Subcutaneous abdominal adipose tissue (tissue), 5 donors: ENCODE data around the gene ASS1.

Source experiments
- H3K27ac ChIP-seq: one replicate; pipeline ENCODE4 v1.7.0; 2013; ENCODE audit warnings: low read depth, mild to moderate bottlenecking, inconsistent platforms, low read length, moderate library complexity
- H3K27me3 ChIP-seq, 5 donors: one replicate each; pipeline ENCODE4 v1.7.0; 2013; ENCODE audit warnings: low read length in 5 of 5, inconsistent platforms in 1 of 5; ENCODE audit not compliant: control insufficient read depth in 5 of 5, insufficient read depth in 4 of 5
- H3K36me3 ChIP-seq, 5 donors: one replicate each; pipeline ENCODE4 v1.7.0; 2013; ENCODE audit warnings: low read length in 5 of 5; ENCODE audit not compliant: control insufficient read depth in 5 of 5, insufficient read depth in 5 of 5
- H3K4me1 ChIP-seq, 5 donors: one replicate each; pipeline ENCODE4 v1.7.0; 2013; ENCODE audit warnings: low read length in 5 of 5, mild to moderate bottlenecking in 3 of 5, moderate library complexity in 1 of 5; ENCODE audit not compliant: control insufficient read depth in 5 of 5, insufficient read depth in 5 of 5
- H3K4me3 ChIP-seq, 5 donors: one replicate each; pipeline ENCODE4 v1.7.0; 2013; ENCODE audit warnings: low read length in 5 of 5, low read depth in 1 of 5
- H3K9ac ChIP-seq, 5 donors: one replicate each; pipeline ENCODE4 v1.7.0; 2013; ENCODE audit warnings: low read length in 5 of 5, mild to moderate bottlenecking in 4 of 5, moderate library complexity in 3 of 5
- H3K9me3 ChIP-seq, 5 donors: one replicate each; pipeline ENCODE4 v1.7.0; 2013; ENCODE audit warnings: low read length in 5 of 5; ENCODE audit not compliant: control insufficient read depth in 5 of 5
- donor health status: healthy.
- donor health status: healthy.
- donor health status: healthy.
- donor health status: healthy.
- donor health status: healthy.

The ASS1 gene

DNA sequence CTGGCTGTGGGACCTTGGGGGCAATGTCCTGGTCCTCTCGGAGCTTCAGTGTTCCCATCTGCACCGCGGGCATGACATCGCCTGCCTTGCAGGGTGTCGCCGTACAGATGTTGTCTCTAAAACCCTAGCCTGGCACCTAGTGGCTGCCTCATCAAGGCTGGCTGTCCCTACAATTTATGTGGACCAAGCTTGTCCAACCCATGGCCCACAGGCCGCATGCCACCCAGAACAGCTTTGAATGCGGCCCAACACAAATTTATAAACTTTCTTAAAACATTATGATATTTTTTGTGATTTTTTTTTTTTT is 18.3 kb upstream of the ASS1 start:
- no peak overlapping the region for H3K27ac ChIP-seq
- H3K4me3 ChIP-seq: no peak overlapping the region
- no peaks in the 10 kb centered on the region for H3K36me3 ChIP-seq
- H3K27me3 ChIP-seq: peaks cover 0 to 6% (median 2%) of the 10 kb centered on the region in 5 donors
- peaks cover 0 to 10% (median 0%) of the 10 kb centered on the region in 5 donors for H3K9me3 ChIP-seq
- peaks cover 2 to 23% (median 15%) of the 10 kb centered on the region in 5 donors for H3K4me1 ChIP-seq
- no peak overlapping the region for H3K9ac ChIP-seq

DNA sequence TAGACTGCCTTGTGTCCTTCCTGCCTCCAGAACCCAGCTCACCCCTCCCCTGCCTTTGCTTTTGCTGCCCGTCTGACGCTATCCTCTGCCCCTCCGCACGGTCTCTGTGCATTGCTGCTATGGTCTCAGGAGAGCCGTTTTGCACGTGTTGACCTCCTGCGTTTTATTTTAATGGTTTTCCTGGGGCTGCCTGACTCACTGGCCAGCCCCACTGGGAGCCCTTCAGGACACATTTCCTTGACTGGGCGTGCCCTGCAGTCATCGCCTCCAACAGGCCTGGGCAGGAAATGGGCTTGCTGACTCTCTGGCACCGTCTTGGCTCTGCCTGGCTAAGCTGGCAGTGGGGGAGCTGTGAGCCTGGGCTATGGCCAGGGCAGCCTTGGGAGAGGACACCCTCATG is 17.9 kb upstream of the ASS1 start:
- Histone ChIP-seq H3K4me3 (no peak overlapping the region), H3K27ac (no peak overlapping the region), H3K9ac (no peak overlapping the region), H3K27me3 (peaks cover 0 to 5% (median 2%) of the 10 kb centered on the region in 5 donors), H3K36me3 (no peaks in the 10 kb centered on the region), H3K4me1 (peaks cover 2 to 23% (median 15%) of the 10 kb centered on the region in 5 donors), H3K9me3 (peaks cover 0 to 10% (median 0%) of the 10 kb centered on the region in 5 donors)

GRCh38 chr9:130427326-130427725 is 17.4 kb upstream of the ASS1 start:
- Histone ChIP-seq H3K9ac (no peak overlapping the region), H3K4me3 (no peak overlapping the region), H3K4me1 (peaks cover 2 to 23% (median 15%) of the 10 kb centered on the region in 5 donors), H3K36me3 (no peaks in the 10 kb centered on the region), H3K27me3 (peaks cover 0 to 5% (median 3%) of the 10 kb centered on the region in 5 donors), H3K9me3 (peaks cover 0 to 10% (median 0%) of the 10 kb centered on the region in 5 donors), H3K27ac (no peak overlapping the region)

DNA sequence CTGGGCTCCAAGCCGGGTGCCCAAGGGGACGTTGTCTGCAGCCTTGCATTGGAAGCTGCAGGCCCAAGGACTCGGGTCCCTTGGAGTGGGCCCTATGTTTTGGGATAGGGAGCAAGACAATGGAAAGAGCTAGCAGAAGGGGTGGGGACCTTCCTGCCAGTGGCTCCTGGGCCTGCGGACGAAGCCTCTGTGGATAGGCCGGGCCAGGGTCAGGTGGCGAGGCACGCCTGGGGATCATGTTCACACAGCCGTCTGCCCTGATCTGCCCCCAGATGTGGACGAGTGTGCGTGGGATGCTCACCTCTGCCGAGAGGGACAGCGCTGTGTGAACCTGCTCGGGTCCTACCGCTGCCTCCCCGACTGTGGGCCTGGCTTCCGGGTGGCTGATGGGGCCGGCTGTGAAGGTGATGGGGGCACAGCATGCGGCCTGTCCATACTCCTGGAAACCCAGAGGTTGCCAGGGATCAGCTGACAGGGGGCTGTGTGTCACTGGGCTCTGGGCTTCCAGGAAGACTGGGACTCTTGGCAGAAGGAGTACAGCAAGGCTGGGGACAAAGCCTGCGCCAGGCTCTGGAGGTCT is 16.6 kb upstream of the ASS1 start:
- Histone ChIP-seq H3K9me3 (peaks cover 0 to 10% (median 0%) of the 10 kb centered on the region in 5 donors), H3K27ac (no peak overlapping the region), H3K27me3 (peaks cover 0 to 12% (median 7%) of the 10 kb centered on the region in 5 donors), H3K4me1 (peaks cover 2 to 28% (median 20%) of the 10 kb centered on the region in 5 donors), H3K36me3 (no peaks in the 10 kb centered on the region), H3K9ac (no peak overlapping the region), H3K4me3 (no peak overlapping the region)

DNA sequence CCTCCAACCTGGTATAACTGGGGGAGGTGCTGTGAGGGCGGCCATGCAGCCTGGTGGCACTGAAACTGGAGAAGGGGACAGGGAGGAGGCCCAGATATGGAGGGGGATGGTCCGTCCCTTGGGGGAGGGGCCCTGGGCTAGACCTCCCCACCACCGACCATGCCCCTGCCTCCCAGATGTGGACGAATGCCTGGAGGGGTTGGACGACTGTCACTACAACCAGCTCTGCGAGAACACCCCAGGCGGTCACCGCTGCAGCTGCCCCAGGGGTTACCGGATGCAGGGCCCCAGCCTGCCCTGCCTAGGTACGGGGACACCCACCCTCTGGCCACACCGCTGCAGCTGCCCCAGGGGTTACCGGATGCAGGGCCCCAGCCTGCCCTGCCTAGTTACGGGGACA is 15.4 kb upstream of the ASS1 start:
- Histone ChIP-seq H3K36me3 (no peaks in the 10 kb centered on the region), H3K4me3 (no peak overlapping the region), H3K9ac (no peak overlapping the region), H3K27me3 (peaks cover 0 to 18% (median 13%) of the 10 kb centered on the region in 5 donors), H3K27ac (no peak overlapping the region), H3K9me3 (peaks cover 0 to 10% (median 0%) of the 10 kb centered on the region in 5 donors), H3K4me1 (peaks cover 2 to 34% (median 26%) of the 10 kb centered on the region in 5 donors)

- Histone ChIP-seq H3K9ac (no peak overlapping the region), H3K36me3 (no peaks in the 10 kb centered on the region), H3K4me1 (peaks cover 2 to 34% (median 26%) of the 10 kb centered on the region in 5 donors), H3K27me3 (peaks cover 0 to 18% (median 13%) of the 10 kb centered on the region in 5 donors), H3K27ac (no peak overlapping the region), H3K9me3 (peaks cover 0 to 10% (median 0%) of the 10 kb centered on the region in 5 donors), H3K4me3 (no peak overlapping the region)
These were observed 14.9 kb upstream of the ASS1 start for GRCh38 chr9:130429831-130430230.

GRCh38 chr9:130430232-130430631 is 14.5 kb upstream of the ASS1 start:
- Histone ChIP-seq H3K36me3 (no peaks in the 10 kb centered on the region), H3K4me1 (peaks cover 2 to 34% (median 26%) of the 10 kb centered on the region in 5 donors), H3K27me3 (peaks cover 0 to 18% (median 13%) of the 10 kb centered on the region in 5 donors), H3K9me3 (peaks cover 0 to 10% (median 0%) of the 10 kb centered on the region in 5 donors), H3K4me3 (no peak overlapping the region), H3K9ac (no peak overlapping the region), H3K27ac (no peak overlapping the region)

GRCh38 chr9:130430734-130431535 is 13.8 kb upstream of the ASS1 start:
- Histone ChIP-seq H3K27me3 (peaks cover 0 to 18% (median 13%) of the 10 kb centered on the region in 5 donors), H3K27ac (no peak overlapping the region), H3K4me1 (peaks cover 2 to 31% (median 26%) of the 10 kb centered on the region in 5 donors), H3K4me3 (no peak overlapping the region), H3K9me3 (peaks cover 0 to 10% (median 0%) of the 10 kb centered on the region in 5 donors), H3K36me3 (no peaks in the 10 kb centered on the region), H3K9ac (no peak overlapping the region)

GRCh38 chr9:130431536-130432303 is 13.0 kb upstream of the ASS1 start:
- Histone ChIP-seq H3K27ac (no peak overlapping the region), H3K4me3 (no peak overlapping the region), H3K4me1 (peaks cover 0 to 23% (median 21%) of the 10 kb centered on the region in 5 donors), H3K9ac (no peak overlapping the region), H3K27me3 (peaks cover 0 to 23% (median 13%) of the 10 kb centered on the region in 5 donors), H3K9me3 (peaks cover 0 to 10% (median 0%) of the 10 kb centered on the region in 5 donors), H3K36me3 (no peaks in the 10 kb centered on the region)
